Natural killer cell (primary cell): Measurements from ENCODE around the gene TPM4. TPM values are rescaled to one million over a fixed set of nuclear protein-coding genes. Genes with fewer than 3 reads are reported as not detected.

Experiments used
- ATAC-seq, 3 donors: fragments of 150-1000 bp in 2 of 3; fragments of 200-7000 bp in 1 of 3; cut with Tn5 transposase; 1 replicate in 1 of 3; 2 replicates in 2 of 3; pipeline ENCODE4 v1.10.0; 2021; ENCODE audit warnings: mild to moderate bottlenecking in 2 of 3, moderate library complexity in 2 of 3
- DNase-seq, 2 donors: peaks; one replicate each; pipeline versions ENCODE4 v3.0.0 to v3.0.0-alpha.2; 2013 to 2021; ENCODE audit warnings: mixed read lengths in 1 of 2
- H3K27ac ChIP-seq: one replicate; pipeline ENCODE4 v1.5.1; 2013; ENCODE audit warnings: mild to moderate bottlenecking, low read length
- H3K27me3 ChIP-seq: one replicate; pipeline ENCODE4 v1.6.1; 2013; ENCODE audit warnings: low read length; ENCODE audit not compliant: control insufficient read depth, insufficient read depth
- H3K36me3 ChIP-seq: one replicate; pipeline ENCODE4 v1.6.1; 2013; ENCODE audit warnings: low read length; ENCODE audit not compliant: control insufficient read depth, insufficient read depth
- H3K4me1 ChIP-seq: one replicate; pipeline ENCODE4 v1.6.1; 2013; ENCODE audit warnings: low read length; ENCODE audit not compliant: control insufficient read depth, insufficient read depth
- H3K4me3 ChIP-seq: one replicate; pipeline ENCODE4 v1.5.1; 2013; ENCODE audit warnings: low read length
- H3K9me3 ChIP-seq: one replicate; pipeline ENCODE4 v1.6.1; 2013; ENCODE audit warnings: low read length; ENCODE audit not compliant: control insufficient read depth, insufficient read depth
- H3K27ac Mint-ChIP-seq, 2 donors: one replicate each; pipeline ENCODE4 v1.8.0; 2022; ENCODE audit warnings: mild to moderate bottlenecking in 2 of 2, mixed read lengths in 2 of 2, moderate library complexity in 1 of 2
- H3K27me3 Mint-ChIP-seq, 2 donors: one replicate each; pipeline ENCODE4 v1.8.0; 2022; ENCODE audit warnings: low read depth in 2 of 2, mixed read lengths in 2 of 2
- H3K36me3 Mint-ChIP-seq: one replicate; pipeline ENCODE4 v1.8.0; 2022; ENCODE audit warnings: mixed read lengths
- H3K4me1 Mint-ChIP-seq, 2 donors: one replicate each; pipeline ENCODE4 v1.8.0; 2022; ENCODE audit warnings: mixed read lengths in 2 of 2
- H3K4me3 Mint-ChIP-seq: one replicate; pipeline ENCODE4 v1.8.0; 2022; ENCODE audit warnings: mild to moderate bottlenecking, moderate library complexity, mixed read lengths
- H3K9me3 Mint-ChIP-seq, 2 donors: one replicate each; pipeline ENCODE4 v1.8.0; 2022; ENCODE audit warnings: mixed read lengths in 2 of 2
- WGBS: methylation state at CpG from one replicate; pipeline ENCODE4 v1.1.7; 2013; ENCODE audit warnings: missing lambda C conversion rate; ENCODE audit not compliant: insufficient coverage; 5-methylcytosine and 5-hydroxymethylcytosine counted together
- intact Hi-C: fragments of 100-400 bp; cut with micrococcal nuclease; formaldehyde crosslinking; loops from one replicate; pipeline ENCODE4 v1.14.2; 2022
- total RNA-seq, 4 donors: library from RNA; stranded (reverse); fragments of 120-200 nt in 1 of 4; gene quantifications; one replicate each; pipeline versions ENCODE4 v1.2.3 to v1.2.4, GENCODE V29; 2013 to 2022
- TF ChIP-seq, protein P1 (sequence below): fragments of 200-600 bp; IDR thresholded peaks from one replicate; pipeline ENCODE4 v1.8.0; 2022; ENCODE audit warnings: antibody characterized with exemption

TPM4 gene
- total RNA-seq, 3 donors from 2014 or later (not counting 1 experiment from before 2014, with no cell fraction given), result 239 to 283 (median 266) TPM

DNA sequence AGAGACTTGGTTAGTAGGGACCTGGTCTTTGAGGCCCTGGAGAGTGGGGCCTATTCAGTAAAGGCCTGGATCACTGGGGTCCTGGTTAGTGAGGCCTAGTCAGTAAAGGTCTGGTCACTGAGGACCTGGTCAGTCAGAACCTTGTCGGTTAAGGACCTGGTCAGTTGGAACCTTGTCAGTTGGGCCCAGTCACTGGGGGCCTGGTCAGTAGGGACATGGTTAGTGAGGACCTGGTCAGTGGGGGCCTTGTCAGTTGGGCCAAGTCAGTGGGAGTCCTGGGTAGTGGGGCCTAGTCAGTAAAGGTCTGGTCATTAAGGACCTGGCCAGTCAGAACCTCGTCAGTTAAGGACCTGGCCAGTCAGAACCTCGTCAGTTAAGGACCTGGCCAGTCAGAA, 43.2 kb upstream of the TPM4 start:
- no peaks in the 10 kb centered on the region for H3K4me1 ChIP-seq
- WGBS, result 79% methylated on average over 1 of the region's 3 CpGs
- Mint-ChIP-seq H3K36me3 (no peaks in the 10 kb centered on the region), H3K27ac (no peak overlapping the region), H3K4me1 (no peaks in the 10 kb centered on the region), H3K4me3 (no peak overlapping the region), H3K27me3 (no peaks in the 10 kb centered on the region), H3K9me3 (no peaks in the 10 kb centered on the region)
- TF ChIP-seq, protein P1, sequence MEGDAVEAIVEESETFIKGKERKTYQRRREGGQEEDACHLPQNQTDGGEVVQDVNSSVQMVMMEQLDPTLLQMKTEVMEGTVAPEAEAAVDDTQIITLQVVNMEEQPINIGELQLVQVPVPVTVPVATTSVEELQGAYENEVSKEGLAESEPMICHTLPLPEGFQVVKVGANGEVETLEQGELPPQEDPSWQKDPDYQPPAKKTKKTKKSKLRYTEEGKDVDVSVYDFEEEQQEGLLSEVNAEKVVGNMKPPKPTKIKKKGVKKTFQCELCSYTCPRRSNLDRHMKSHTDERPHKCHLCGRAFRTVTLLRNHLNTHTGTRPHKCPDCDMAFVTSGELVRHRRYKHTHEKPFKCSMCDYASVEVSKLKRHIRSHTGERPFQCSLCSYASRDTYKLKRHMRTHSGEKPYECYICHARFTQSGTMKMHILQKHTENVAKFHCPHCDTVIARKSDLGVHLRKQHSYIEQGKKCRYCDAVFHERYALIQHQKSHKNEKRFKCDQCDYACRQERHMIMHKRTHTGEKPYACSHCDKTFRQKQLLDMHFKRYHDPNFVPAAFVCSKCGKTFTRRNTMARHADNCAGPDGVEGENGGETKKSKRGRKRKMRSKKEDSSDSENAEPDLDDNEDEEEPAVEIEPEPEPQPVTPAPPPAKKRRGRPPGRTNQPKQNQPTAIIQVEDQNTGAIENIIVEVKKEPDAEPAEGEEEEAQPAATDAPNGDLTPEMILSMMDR, result no peak
- no peaks in the 10 kb centered on the region for H3K27me3 ChIP-seq
- H3K9me3 ChIP-seq, result no peaks in the 10 kb centered on the region
- intact Hi-C loops, result no loop called here
- no peak overlapping the region for H3K27ac ChIP-seq
- DNase-seq, result no peak
- no peaks in the 10 kb centered on the region for H3K36me3 ChIP-seq
- ATAC-seq, result no peak
- H3K4me3 ChIP-seq, result no peak overlapping the region

DNA sequence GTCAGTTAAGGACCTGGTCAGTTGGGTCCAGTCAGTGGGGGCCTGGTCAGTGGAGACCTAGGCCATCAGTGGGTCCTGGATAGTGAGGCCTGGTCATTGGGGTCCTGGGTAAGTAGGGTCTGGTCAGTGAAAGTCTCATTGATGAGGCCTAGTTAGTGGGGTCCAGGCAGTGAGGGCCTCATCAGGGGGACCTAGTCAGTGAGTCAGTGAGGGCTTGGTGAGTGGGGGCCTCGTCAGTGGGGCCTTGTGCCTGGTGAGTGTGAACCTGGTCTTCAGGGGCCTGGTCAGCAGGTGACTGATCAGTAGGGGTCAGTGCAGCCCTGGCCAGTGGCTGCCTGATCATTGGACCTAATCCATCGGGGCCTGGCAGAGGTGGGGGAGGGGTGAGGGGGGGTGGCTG, 42.6 kb upstream of the TPM4 start:
- Histone ChIP-seq H3K4me1 (no peaks in the 10 kb centered on the region), H3K27ac (no peak overlapping the region), H3K36me3 (no peaks in the 10 kb centered on the region), H3K27me3 (no peaks in the 10 kb centered on the region), H3K4me3 (no peak overlapping the region), H3K9me3 (no peaks in the 10 kb centered on the region)
- H3K27ac Mint-ChIP-seq, result no peak overlapping the region
- H3K27me3 Mint-ChIP-seq, result no peaks in the 10 kb centered on the region
- H3K36me3 Mint-ChIP-seq, result no peaks in the 10 kb centered on the region
- TF ChIP-seq, protein P1, result no peak
- ATAC-seq, result no peak
- H3K4me3 Mint-ChIP-seq, result no peak overlapping the region
- 78% methylated on average over 2 of the region's 2 CpGs for WGBS
- DNase-seq, result no peak
- H3K4me1 Mint-ChIP-seq, result no peaks in the 10 kb centered on the region
- no peaks in the 10 kb centered on the region for H3K9me3 Mint-ChIP-seq
- intact Hi-C loops, result no loop called here

DNA sequence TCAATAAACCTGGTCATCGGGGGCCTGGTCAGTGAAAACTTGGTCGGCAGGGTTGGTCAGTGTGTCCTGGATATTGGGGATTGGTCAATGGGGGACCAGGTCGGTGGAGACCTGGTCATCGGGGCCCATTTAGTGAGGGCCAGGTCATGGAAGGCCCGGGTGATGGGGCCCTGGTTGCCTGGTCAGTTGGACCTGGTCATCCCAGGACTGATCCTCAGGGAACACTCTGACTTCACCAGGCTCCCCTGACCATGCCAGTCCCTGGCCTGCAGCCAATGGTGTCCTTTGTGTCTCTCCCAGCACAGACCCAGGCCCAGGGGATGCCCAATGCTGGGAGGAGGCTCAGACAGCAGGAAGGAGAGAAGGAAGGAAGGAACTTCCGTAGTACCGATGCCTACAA, 42.1 kb upstream of the TPM4 start:
- Histone ChIP-seq H3K4me1 (no peaks in the 10 kb centered on the region), H3K27ac (no peak overlapping the region), H3K27me3 (no peaks in the 10 kb centered on the region), H3K36me3 (no peaks in the 10 kb centered on the region), H3K9me3 (no peaks in the 10 kb centered on the region), H3K4me3 (no peak overlapping the region)
- H3K9me3 Mint-ChIP-seq, result no peaks in the 10 kb centered on the region
- no peak for ATAC-seq
- H3K27ac Mint-ChIP-seq, result no peak overlapping the region
- DNase-seq, result peak in 1 of 2 donors; percentile 11
- TF ChIP-seq, protein P1, result no peak
- WGBS, result 87% methylated on average over 6 of the region's 7 CpGs
- no peaks in the 10 kb centered on the region for H3K4me1 Mint-ChIP-seq
- H3K36me3 Mint-ChIP-seq, result no peaks in the 10 kb centered on the region
- no peak overlapping the region for H3K4me3 Mint-ChIP-seq
- H3K27me3 Mint-ChIP-seq, result no peaks in the 10 kb centered on the region
- intact Hi-C loops, result no loop called here

DNA sequence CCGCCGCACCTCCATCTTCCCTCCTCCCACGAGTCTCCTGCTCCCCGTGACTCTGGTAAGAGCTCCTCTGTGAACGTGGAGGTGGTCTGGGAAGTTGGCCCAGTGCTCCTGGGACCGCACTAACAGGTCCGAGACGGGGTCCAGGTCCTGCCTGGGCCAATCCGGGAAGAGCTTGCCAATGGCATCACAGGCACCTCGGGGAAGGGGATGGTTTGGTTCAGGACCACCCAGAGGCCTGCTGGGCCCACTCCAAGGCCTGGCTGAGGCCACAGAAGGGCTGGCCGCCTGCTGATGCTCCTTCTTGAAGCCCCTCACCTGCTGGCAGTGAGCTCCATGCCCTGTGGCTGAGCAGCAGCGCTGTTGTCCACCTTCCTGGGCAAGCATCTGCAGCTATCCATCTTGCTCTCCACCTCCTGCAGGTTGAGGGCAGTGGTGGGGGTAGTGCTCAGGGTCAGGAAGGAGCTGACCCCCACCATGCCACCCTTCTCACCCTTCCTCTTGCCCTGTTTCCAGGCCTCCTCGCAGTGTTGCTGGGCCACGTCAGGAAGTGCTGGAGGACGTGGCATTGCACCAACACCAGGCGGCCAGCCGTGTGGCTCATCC, 41.2 kb upstream of the TPM4 start:
- Mint-ChIP-seq H3K36me3 (no peaks in the 10 kb centered on the region), H3K27ac (no peak overlapping the region), H3K4me1 (no peaks in the 10 kb centered on the region), H3K4me3 (no peak overlapping the region), H3K9me3 (no peaks in the 10 kb centered on the region), H3K27me3 (no peaks in the 10 kb centered on the region)
- intact Hi-C loops, result no loop called here
- no peak overlapping the region for H3K4me3 ChIP-seq
- no peaks in the 10 kb centered on the region for H3K4me1 ChIP-seq
- TF ChIP-seq, protein P1, result no peak
- H3K9me3 ChIP-seq, result no peaks in the 10 kb centered on the region
- H3K27ac ChIP-seq, result no peak overlapping the region
- DNase-seq (no peak), ATAC-seq (no peak)
- no peaks in the 10 kb centered on the region for H3K27me3 ChIP-seq
- no peaks in the 10 kb centered on the region for H3K36me3 ChIP-seq
- WGBS, result 84% methylated on average over 17 of the region's 17 CpGs
